SK-N-SH (cell line): ENCODE data around the gene DPYSL4. TPM values are rescaled to one million over a fixed set of nuclear protein-coding genes. Genes with fewer than 3 reads are reported as not detected.
"Not testable (repeated sequence)": the region's sequence is repeated elsewhere in the genome, so short reads cannot be mapped to it uniquely, and the experiment has no call there.

Experiments
- CTCF ChIA-PET: fragments of 300-600, 350-600 bp; formaldehyde crosslinking; extraction: SDS; loops from one replicate; lab custom pipeline; 2021; lab: Yijun Ruan, JAX
- POLR2A ChIA-PET: fragments of 350-600 bp; sonication (Branson Sonifier 250); formaldehyde crosslinking; extraction: SDS; loops from one replicate; lab custom pipeline; 2020; ENCODE audit warnings: antibody characterized with exemption, inconsistent platforms; lab: Yijun Ruan, JAX
- DNase-seq: peaks from one replicate; pipeline ENCODE4 v3.0.0; 2012
- H2AFZ ChIP-seq: fragments of 200-600 bp; sonication (generic); 2 replicates; pipeline ENCODE4 v1.8.1; 2016; ENCODE audit warnings: antibody characterized with exemption, mild to moderate bottlenecking, low read depth
- H3F3A ChIP-seq: fragments of 200-600 bp; sonication (generic); replicated peaks from 2 replicates; pipeline ENCODE3; 2016; ENCODE audit warnings: antibody characterized with exemption, mild to moderate bottlenecking; ENCODE audit not compliant: insufficient read depth
- H3K27ac ChIP-seq, 2 experiments: fragments of 200-500 bp in 1 of 2; fragments of 200-600 bp in 1 of 2; sonication (Bioruptor generic) in 1 of 2; sonication (generic), shearing (Covaris generic) in 1 of 2; 2 replicates each; pipeline versions ENCODE4 v1.5.1 to v1.6.1; 2014 to 2016; ENCODE audit warnings: low read depth in 2 of 2, inconsistent platforms in 1 of 2, low read length in 1 of 2, mild to moderate bottlenecking in 1 of 2, mixed read lengths in 1 of 2
- H3K27me3 ChIP-seq: fragments of 200-600 bp; sonication (generic), shearing (Covaris generic); 2 replicates; pipeline ENCODE4 v1.6.1; 2016; ENCODE audit warnings: mixed run types; ENCODE audit not compliant: insufficient read depth
- H3K36me3 ChIP-seq, 2 experiments: fragments of 200-500 bp in 1 of 2; fragments of 200-600 bp in 1 of 2; sonication (Bioruptor generic) in 1 of 2; sonication (generic) in 1 of 2; replicated peaks in 1 of 2; 2 replicates each; pipeline versions ENCODE3 to v1.5.1; 2014 to 2016; ENCODE audit warnings: low read length in 1 of 2, mild to moderate bottlenecking in 1 of 2; ENCODE audit not compliant: insufficient read depth in 2 of 2, control insufficient read depth in 1 of 2
- H3K4me1 ChIP-seq, 2 experiments: fragments of 200-500 bp in 1 of 2; fragments of 200-600 bp in 1 of 2; sonication (Bioruptor generic) in 1 of 2; sonication (generic), shearing (Covaris generic) in 1 of 2; 2 replicates each; pipeline versions ENCODE4 v1.5.1 to v1.6.1; 2014 to 2016; ENCODE audit warnings: low read depth in 1 of 2, low read length in 1 of 2, mixed run types in 1 of 2; ENCODE audit not compliant: insufficient read depth in 2 of 2, control insufficient read depth in 1 of 2
- H3K4me2 ChIP-seq: fragments of 200-600 bp; sonication (generic), shearing (Covaris generic); 2 replicates; pipeline ENCODE4 v1.6.1; 2017; ENCODE audit warnings: mixed run types
- H3K4me3 ChIP-seq, 2 experiments: fragments of 200-500 bp in 1 of 2; fragments of 200-600 bp in 1 of 2; sonication (Bioruptor generic) in 1 of 2; sonication (generic), shearing (Covaris generic) in 1 of 2; 2 replicates each; pipeline versions ENCODE4 v1.5.1 to v1.8.1; 2014 to 2016; ENCODE audit warnings: low read depth in 2 of 2, inconsistent platforms in 1 of 2, low read length in 1 of 2, mild to moderate bottlenecking in 1 of 2, mixed read lengths in 1 of 2, moderate library complexity in 1 of 2
- H3K79me2 ChIP-seq: fragments of 200-600 bp; sonication (generic); 2 replicates; pipeline ENCODE4 v1.8.1; 2017; ENCODE audit warnings: mild to moderate bottlenecking; ENCODE audit not compliant: insufficient read depth
- H3K9ac ChIP-seq: fragments of 200-600 bp; sonication (generic); 2 replicates; pipeline ENCODE4 v1.6.1; 2017; ENCODE audit warnings: mixed run types
- H3K9me2 ChIP-seq: fragments of 200-600 bp; sonication (generic); 2 replicates; pipeline ENCODE4 v1.6.1; 2017; ENCODE audit warnings: mixed run types
- H3K9me3 ChIP-seq: fragments of 200-600 bp; sonication (generic); 2 replicates; pipeline ENCODE4 v1.6.1; 2017; ENCODE audit warnings: mixed run types, mild to moderate bottlenecking, moderate library complexity
- H4K20me1 ChIP-seq: fragments of 200-600 bp; sonication (generic); 2 replicates; pipeline ENCODE4 v1.6.1; 2017; ENCODE audit warnings: mild to moderate bottlenecking, mixed run types; ENCODE audit not compliant: insufficient read depth
- CHD2 ChIP-seq: fragments of 150-350 bp; IDR thresholded peaks from 2 replicates; pipeline ENCODE4 v1.6.1; 2018; ENCODE audit warnings: low read length; ENCODE audit not compliant: partially characterized antibody
- ELF1 ChIP-seq: IDR thresholded peaks from 2 replicates; pipeline ENCODE4 v1.4.0; 2012
- FOXM1 ChIP-seq: IDR thresholded peaks from 2 replicates; pipeline ENCODE4 v1.4.0; 2012; ENCODE audit warnings: low read depth, mild to moderate bottlenecking
- GATA2 ChIP-seq: sonication (generic); formaldehyde crosslinking; IDR thresholded peaks from 2 replicates; pipeline ENCODE4 v1.5.0; 2020; ENCODE audit warnings: mild to moderate bottlenecking, missing genetic modification reagents
- IRF3 ChIP-seq: fragments of 150-350 bp; IDR thresholded peaks from 2 replicates; pipeline ENCODE4 v1.6.1; 2016; ENCODE audit warnings: mild to moderate bottlenecking, low read depth, low read length
- MAX ChIP-seq: IDR thresholded peaks from 2 replicates; pipeline ENCODE4 v1.4.0; 2012; ENCODE audit warnings: low read depth
- MXI1 ChIP-seq: IDR thresholded peaks from 2 replicates; pipeline ENCODE4 v1.6.1; 2012; ENCODE audit warnings: mild to moderate bottlenecking, low read depth, low read length, improper control_type of control experiment
- NFIC ChIP-seq: IDR thresholded peaks from 2 replicates; pipeline ENCODE4 v1.4.0; 2012; ENCODE audit warnings: borderline replicate concordance
- NRF1 ChIP-seq: IDR thresholded peaks from 2 replicates; pipeline ENCODE4 v1.6.1; 2012; ENCODE audit warnings: low read depth, mild to moderate bottlenecking, low read length
- RAD21 ChIP-seq: IDR thresholded peaks from 2 replicates; pipeline ENCODE4 v1.6.1; 2012; ENCODE audit warnings: mild to moderate bottlenecking, low read length
- RCOR1 ChIP-seq: fragments of 150-350 bp; IDR thresholded peaks from 2 replicates; pipeline ENCODE4 v1.6.1; 2017; ENCODE audit warnings: antibody characterized with exemption, low read length
- REST ChIP-seq: IDR thresholded peaks from 2 replicates; pipeline ENCODE4 v1.6.1; 2012; ENCODE audit warnings: mild to moderate bottlenecking, low read depth, low read length, moderate library complexity
- TAF1 ChIP-seq: IDR thresholded peaks from 2 replicates; pipeline ENCODE4 v1.6.1; 2012; ENCODE audit warnings: low read depth, mild to moderate bottlenecking, low read length, moderate library complexity, borderline replicate concordance
- TCF12 ChIP-seq: IDR thresholded peaks from 2 replicates; pipeline ENCODE4 v1.4.0; 2012
- TEAD4 ChIP-seq: IDR thresholded peaks from 2 replicates; pipeline ENCODE4 v1.4.0; 2012; ENCODE audit warnings: mild to moderate bottlenecking, borderline replicate concordance; ENCODE audit not compliant: insufficient read depth
- USF1 ChIP-seq: IDR thresholded peaks from 2 replicates; pipeline ENCODE4 v1.4.0; 2012; ENCODE audit warnings: low read depth, borderline replicate concordance
- YY1 ChIP-seq: IDR thresholded peaks from 2 replicates; pipeline ENCODE4 v1.4.0; 2012; ENCODE audit warnings: low read depth, mild to moderate bottlenecking
- WGBS: methylation state at CpG from one replicate; pipeline ENCODE4 v1.1.6; 2017; ENCODE audit warnings: low lambda C conversion rate; 5-methylcytosine and 5-hydroxymethylcytosine counted together
- polyA plus RNA-seq, 3 experiments: library from polyadenylated mRNA; depleted of rRNA; stranded (reverse); fragments of >200 nt; gene quantifications; 2 replicates each; pipeline ENCODE4 v1.2.3, GENCODE V29; 2012

Gene DPYSL4
- polyA plus RNA-seq, 1 of the 3 experiments (the other 2 are of a cell fraction): 21.8 TPM

GRCh38 chr10:132158823-132159222 lies 27.9 kb upstream of the DPYSL4 start:
- peaks cover 0 to 19% of the 10 kb centered on the region in 2 experiments; a peak in 1 of 4 replicates for H3K4me1 ChIP-seq
- H4K20me1 ChIP-seq: no peaks in the 10 kb centered on the region
- no peak overlapping the region for H3K9ac ChIP-seq
- no peaks in the 10 kb centered on the region for H3K9me2 ChIP-seq
- no peaks in the 10 kb centered on the region for H3F3A ChIP-seq
- 42% methylated on average over 4 of the region's 7 CpGs for WGBS
- H2AFZ ChIP-seq: no peak overlapping the region
- H3K4me3 ChIP-seq: peak overlapping the region in 1 of 2 experiments; percentile 25; a peak in 1 of 4 replicates
- ChIA-PET CTCF (interaction anchor here (1.0 kb wide), 2 partner anchors 16 to 136 kb away, joined by 3 to 4 read pairs; no protein-coding TSS in a partner anchor), POLR2A (no interaction called here)
- no peaks in the 10 kb centered on the region for H3K79me2 ChIP-seq
- DNase-seq: peak; percentile 71
- H3K4me2 ChIP-seq: no peak overlapping the region
- H3K9me3 ChIP-seq: no peaks in the 10 kb centered on the region
- no peaks in the 10 kb centered on the region for H3K27me3 ChIP-seq
- no peaks in the 10 kb centered on the region for H3K36me3 ChIP-seq
- TF ChIP-seq TCF12: no peak
- no peak for TF ChIP-seq FOXM1
- TF ChIP-seq NFIC: no peak
- TF ChIP-seq ELF1: no peak
- no peak for TF ChIP-seq USF1
- no peak for TF ChIP-seq GATA2 (CRISPR knock-in tag)
- no peak for TF ChIP-seq REST
- no peak for TF ChIP-seq YY1
- TF ChIP-seq RAD21: no peak
- TF ChIP-seq CHD2: no peak
- TF ChIP-seq TAF1: no peak
- no peak for TF ChIP-seq IRF3
- no peak for TF ChIP-seq NRF1
- no peak for TF ChIP-seq MAX
- TF ChIP-seq TEAD4: no peak
- TF ChIP-seq RCOR1: no peak
- TF ChIP-seq MXI1: no peak
- peak overlapping the region in 1 of 2 experiments; percentile 58; a peak in 1 of 4 replicates for H3K27ac ChIP-seq

GRCh38 chr10:132159302-132160230 lies 27.2 kb upstream of the DPYSL4 start:
- H3F3A ChIP-seq, POLR2A ChIA-PET: not testable (repeated sequence)
- WGBS: no CpG with 5 or more reads among the region's 7 CpGs

GRCh38 chr10:132160231-132160630 lies 26.5 kb upstream of the DPYSL4 start:
- H3K4me1 ChIP-seq: peaks cover 0 to 19% of the 10 kb centered on the region in 2 experiments; a peak in 1 of 4 replicates
- H3K9me2 ChIP-seq, H3K4me2 ChIP-seq, H3K9ac ChIP-seq, H3K27ac ChIP-seq, H3K4me3 ChIP-seq, H3K9me3 ChIP-seq, H3F3A ChIP-seq, H3K79me2 ChIP-seq, H3K36me3 ChIP-seq, CTCF ChIA-PET, POLR2A ChIA-PET, DNase-seq, H4K20me1 ChIP-seq, H2AFZ ChIP-seq, H3K27me3 ChIP-seq: not testable (repeated sequence)

More at GRCh38 chr10:132159302-132160230, 27.2 kb upstream of the DPYSL4 start:
- H3K9ac ChIP-seq, H3K9me3 ChIP-seq, CTCF ChIA-PET, H4K20me1 ChIP-seq, H3K27me3 ChIP-seq, H3K9me2 ChIP-seq, H3K79me2 ChIP-seq, H3K36me3 ChIP-seq, H2AFZ ChIP-seq, H3K4me2 ChIP-seq: not testable (repeated sequence)
- DNase-seq: peak; percentile 80
- H3K4me1 ChIP-seq: peaks cover 0 to 19% of the 10 kb centered on the region in 2 experiments; a peak in 1 of 4 replicates
- peak overlapping the region in 1 of 2 experiments; percentile 25; a peak in 1 of 4 replicates for H3K4me3 ChIP-seq
- peak overlapping the region in 1 of 2 experiments; percentile 58; a peak in 1 of 4 replicates for H3K27ac ChIP-seq
